MM.1S (cell line): Measurements from ENCODE around the gene HACE1.
"Not testable (repeated sequence)": the region's sequence is repeated elsewhere in the genome, so short reads cannot be mapped to it uniquely, and the experiment has no call there.

Experiments
- DNase-seq: peaks from one replicate; pipeline ENCODE4 v3.0.0-alpha.2; 2015
- H2AFZ ChIP-seq: fragments of 300-600 bp; sonication (generic); 2 replicates; pipeline ENCODE4 v1.6.0; 2016; ENCODE audit warnings: antibody characterized with exemption, low read length
- H3F3A ChIP-seq: fragments of 300-600 bp; sonication (generic); 2 replicates; pipeline ENCODE4 v1.6.1; 2016; ENCODE audit warnings: mild to moderate bottlenecking, antibody characterized with exemption, low read length, moderate library complexity, mixed read lengths; ENCODE audit not compliant: insufficient read depth
- H3K27ac ChIP-seq: fragments of 300-600 bp; sonication (generic); 2 replicates; pipeline ENCODE4 v1.5.1; 2016; ENCODE audit warnings: mild to moderate bottlenecking, low read length
- H3K27me3 ChIP-seq: fragments of 300-600 bp; sonication (generic); replicated peaks from 2 replicates; pipeline ENCODE4 v1.6.0; 2016; ENCODE audit warnings: low read length; ENCODE audit not compliant: insufficient read depth
- H3K36me3 ChIP-seq: fragments of 300-600 bp; sonication (generic); replicated peaks from 2 replicates; pipeline ENCODE4 v1.6.1; 2016; ENCODE audit warnings: mild to moderate bottlenecking, low read length, mixed read lengths; ENCODE audit not compliant: insufficient read depth
- H3K4me1 ChIP-seq: fragments of 300-600 bp; sonication (generic); 2 replicates; pipeline ENCODE4 v1.6.1; 2016; ENCODE audit warnings: low read length, mixed read lengths
- H3K4me2 ChIP-seq: fragments of 300-600 bp; sonication (generic); 2 replicates; pipeline ENCODE4 v1.6.0; 2016; ENCODE audit warnings: low read depth, low read length
- H3K4me3 ChIP-seq: fragments of 300-600 bp; sonication (generic); 2 replicates; pipeline ENCODE4 v1.5.1; 2016; ENCODE audit warnings: low read length, mixed read lengths
- H3K79me2 ChIP-seq: fragments of 300-600 bp; sonication (generic); 2 replicates; pipeline ENCODE4 v1.6.1; 2016; ENCODE audit warnings: mixed run types, low read length, mixed read lengths
- H3K9ac ChIP-seq: fragments of 300-600 bp; sonication (generic); 2 replicates; pipeline ENCODE4 v1.6.1; 2016; ENCODE audit warnings: low read length, mixed read lengths
- H3K9me2 ChIP-seq: fragments of 300-600 bp; sonication (generic); replicated peaks from 2 replicates; pipeline ENCODE4 v1.6.1; 2016; ENCODE audit warnings: mild to moderate bottlenecking, low read length, mixed read lengths; ENCODE audit not compliant: insufficient read depth
- H3K9me3 ChIP-seq: fragments of 300-600 bp; sonication (generic); replicated peaks from 2 replicates; pipeline ENCODE4 v1.6.1; 2016; ENCODE audit warnings: mild to moderate bottlenecking, low read length, mixed read lengths; ENCODE audit not compliant: insufficient read depth
- H4K20me1 ChIP-seq: fragments of 300-600 bp; sonication (generic); 2 replicates; pipeline ENCODE4 v1.6.1; 2016; ENCODE audit warnings: mild to moderate bottlenecking, low read length, moderate library complexity, mixed read lengths; ENCODE audit not compliant: insufficient read depth
- CTCF ChIP-seq: fragments of 300-600 bp; sonication (generic); IDR thresholded peaks from 2 replicates; pipeline ENCODE4 v1.5.1; 2016; ENCODE audit warnings: antibody characterized with exemption, low read length, mixed read lengths
- EZH2 ChIP-seq: fragments of 300-600 bp; sonication (generic); optimal IDR thresholded peaks from 2 replicates; pipeline ENCODE3; 2017; ENCODE audit warnings: low read depth, mild to moderate bottlenecking, antibody characterized with exemption, low read length, mixed read lengths
- EZH2phosphoT487 ChIP-seq: fragments of 300-600 bp; sonication (generic); IDR thresholded peaks from 2 replicates; pipeline ENCODE4 v1.6.1; 2018; ENCODE audit warnings: antibody characterized with exemption, low read length

HACE1 gene

GRCh38 chr6:104837158-104837557 is 22.6 kb downstream of the HACE1 start:
- Histone ChIP-seq H3K36me3 (no peaks in the 10 kb centered on the region), H3K9me3 (no peaks in the 10 kb centered on the region), H3K79me2 (no peaks in the 10 kb centered on the region), H4K20me1 (no peaks in the 10 kb centered on the region), H3K4me3 (no peak overlapping the region), H3K4me2 (no peak overlapping the region), H2AFZ (no peak overlapping the region), H3K4me1 (no peaks in the 10 kb centered on the region), H3K27ac (no peak overlapping the region), H3K9me2 (no peaks in the 10 kb centered on the region), H3F3A (no peaks in the 10 kb centered on the region), H3K27me3 (no peaks in the 10 kb centered on the region), H3K9ac (no peak overlapping the region)
- no peak for TF ChIP-seq CTCF
- TF ChIP-seq EZH2 = no peak
- no peak for TF ChIP-seq EZH2phosphoT487
- DNase-seq = no peak

- H3F3A ChIP-seq, H3K9me2 ChIP-seq, H3K36me3 ChIP-seq, H3K4me1 ChIP-seq, H2AFZ ChIP-seq, H3K79me2 ChIP-seq, H3K9ac ChIP-seq, H3K27ac ChIP-seq, H3K27me3 ChIP-seq, H3K9me3 ChIP-seq, H4K20me1 ChIP-seq, H3K4me2 ChIP-seq, DNase-seq, H3K4me3 ChIP-seq: not testable (repeated sequence)
These were observed 23.2 kb downstream of the HACE1 start for GRCh38 chr6:104836479-104837020.

- no peak for TF ChIP-seq CTCF
- no peak for TF ChIP-seq EZH2
- no peak overlapping the region for H3K9ac ChIP-seq
- H3F3A ChIP-seq = no peaks in the 10 kb centered on the region
- H3K4me3 ChIP-seq = no peak overlapping the region
- H3K4me1 ChIP-seq = no peaks in the 10 kb centered on the region
- no peaks in the 10 kb centered on the region for H4K20me1 ChIP-seq
- H3K9me3 ChIP-seq = no peaks in the 10 kb centered on the region
- H3K27ac ChIP-seq = no peak overlapping the region
- no peaks in the 10 kb centered on the region for H3K79me2 ChIP-seq
- H3K4me2 ChIP-seq = no peak overlapping the region
- no peaks in the 10 kb centered on the region for H3K9me2 ChIP-seq
- no peaks in the 10 kb centered on the region for H3K36me3 ChIP-seq
- H3K27me3 ChIP-seq = no peaks in the 10 kb centered on the region
- no peak for DNase-seq
- H2AFZ ChIP-seq = no peak overlapping the region
These were observed 23.9 kb downstream of the HACE1 start for GRCh38 chr6:104835782-104836181.

GRCh38 chr6:104829183-104829958 is 30.3 kb downstream of the HACE1 start:
- no peak overlapping the region for H3K9ac ChIP-seq
- H3K4me2 ChIP-seq = no peak overlapping the region
- no peaks in the 10 kb centered on the region for H3K9me2 ChIP-seq
- no peak overlapping the region for H3K4me3 ChIP-seq
- H3K36me3 ChIP-seq = no peaks in the 10 kb centered on the region
- H3K79me2 ChIP-seq = no peaks in the 10 kb centered on the region
- no peak for DNase-seq
- H4K20me1 ChIP-seq = no peaks in the 10 kb centered on the region
- H3K27ac ChIP-seq = no peak overlapping the region
- no peak overlapping the region for H2AFZ ChIP-seq
- no peaks in the 10 kb centered on the region for H3F3A ChIP-seq
- H3K27me3 ChIP-seq = no peaks in the 10 kb centered on the region
- H3K4me1 ChIP-seq = no peaks in the 10 kb centered on the region
- no peak for TF ChIP-seq EZH2phosphoT487
- no peak for TF ChIP-seq EZH2
- no peak for TF ChIP-seq CTCF
- no peaks in the 10 kb centered on the region for H3K9me3 ChIP-seq
